Measurements from ENCODE around the gene ARFGEF3.

- no peak for TF ChIP-seq SMC3 (IDR thresholded peaks at IDR 0.05; ENCODE audit: borderline replicate concordance, low read length)
- no peak for TF ChIP-seq HCFC1 (IDR thresholded peaks at IDR 0.05; ENCODE audit: low read length)
- TF ChIP-seq CHD1 (IDR thresholded peaks at IDR 0.05; ENCODE audit: low read depth, low read length): no peak
- no peak for TF ChIP-seq NRF1 (conservative IDR thresholded peaks at IDR 0.05; ENCODE audit: low read depth, low read length)
Measured at GRCh38 chr6:138349891-138350290, 188.2 kb downstream of the ARFGEF3 start.

Data from GM12878 (cell line).